Measurements from ENCODE around the gene TANGO6.

Gene TANGO6

GRCh38 chr16:68884861-68885720 lies 41.8 kb downstream of the TANGO6 start:
- H3K4me3 ChIP-seq (ENCODE audit: low read depth, low read length), result no peak overlapping the region
- no peak for TF ChIP-seq CTCF (IDR thresholded peaks at IDR 0.05; ENCODE audit: low read depth, low read length)

- TF ChIP-seq CTCF (IDR thresholded peaks at IDR 0.05; ENCODE audit: low read depth, low read length), result no peak
- no peak overlapping the region for H3K4me3 ChIP-seq (ENCODE audit: low read depth, low read length)
Observed at GRCh38 chr16:68887107-68887506, 43.8 kb downstream of the TANGO6 start.

- no peak for TF ChIP-seq CTCF (IDR thresholded peaks at IDR 0.05; ENCODE audit: low read depth, low read length)
- H3K4me3 ChIP-seq (ENCODE audit: low read depth, low read length), result no peak overlapping the region
Observed at GRCh38 chr16:68889508-68890150, 46.3 kb downstream of the TANGO6 start.

GRCh38 chr16:68892214-68892613 lies 48.9 kb downstream of the TANGO6 start:
- H3K4me3 ChIP-seq (ENCODE audit: low read depth, low read length), result no peak overlapping the region
- no peak for TF ChIP-seq CTCF (IDR thresholded peaks at IDR 0.05; ENCODE audit: low read depth, low read length)

- TF ChIP-seq CTCF (IDR thresholded peaks at IDR 0.05; ENCODE audit: low read depth, low read length), result no peak
- no peak overlapping the region for H3K4me3 ChIP-seq (ENCODE audit: low read depth, low read length)
Observed at GRCh38 chr16:68892898-68893297, 49.6 kb downstream of the TANGO6 start.

GRCh38 chr16:68893710-68894705 lies 50.7 kb downstream of the TANGO6 start:
- TF ChIP-seq CTCF (IDR thresholded peaks at IDR 0.05; ENCODE audit: low read depth, low read length), result no peak
- no peak overlapping the region for H3K4me3 ChIP-seq (ENCODE audit: low read depth, low read length)

Measured in WI38 (cell line).